SU-DHL-6 (cell line): Measurements from ENCODE around the gene TANC1.

Experiments used
- H2AFZ ChIP-seq: fragments of 200-600 bp; sonication (generic); 2 replicates; pipeline ENCODE4 v1.6.1; 2014; ENCODE audit warnings: low read depth, mild to moderate bottlenecking, moderate library complexity, mixed read lengths, antibody characterized with exemption, low read length; ENCODE audit not compliant: severe bottlenecking
- H3F3A ChIP-seq: fragments of 200-600 bp; shearing (Covaris generic); 2 replicates; pipeline ENCODE4 v1.6.0; 2016; ENCODE audit warnings: antibody characterized with exemption, mild to moderate bottlenecking; ENCODE audit not compliant: insufficient read depth
- H3K27ac ChIP-seq: fragments of 200-600 bp; sonication (generic); 2 replicates; pipeline ENCODE4 v1.5.1; 2016; ENCODE audit warnings: low read depth, mild to moderate bottlenecking, low read length, moderate library complexity, mixed read lengths
- H3K27me3 ChIP-seq: fragments of 200-600 bp; sonication (generic), shearing (Covaris generic); 2 replicates; pipeline ENCODE4 v1.6.0; 2014; ENCODE audit warnings: mild to moderate bottlenecking, low read length
- H3K36me3 ChIP-seq: fragments of 200-600 bp; sonication (generic); 2 replicates; pipeline ENCODE4 v1.6.1; 2014; ENCODE audit warnings: mild to moderate bottlenecking, low read length, mixed read lengths
- H3K4me2 ChIP-seq: fragments of 300-600, 200-600 bp; shearing (Covaris generic), sonication (generic); 2 replicates; pipeline ENCODE4 v1.6.0; 2014; ENCODE audit warnings: low read length, low read depth, mild to moderate bottlenecking; ENCODE audit not compliant: poor library complexity, severe bottlenecking
- H3K4me3 ChIP-seq: fragments of 200-600 bp; sonication (generic); 2 replicates; pipeline ENCODE4 v1.5.1; 2014; ENCODE audit warnings: antibody characterized with exemption, low read length, mild to moderate bottlenecking, mixed read lengths; ENCODE audit not compliant: insufficient read depth, poor library complexity, severe bottlenecking
- H3K79me2 ChIP-seq: fragments of 200-600 bp; sonication (generic); 2 replicates; pipeline ENCODE4 v1.6.1; 2014; ENCODE audit warnings: mild to moderate bottlenecking, low read length, moderate library complexity; ENCODE audit not compliant: insufficient read depth
- H3K9ac ChIP-seq: fragments of 200-600 bp; sonication (generic); 2 replicates; pipeline ENCODE4 v1.7.0; 2014; ENCODE audit warnings: mild to moderate bottlenecking, low read length
- H3K9me2 ChIP-seq: fragments of 200-600 bp; sonication (generic); replicated peaks from 2 replicates; pipeline ENCODE4 v1.6.1; 2014; ENCODE audit warnings: low read length; ENCODE audit not compliant: insufficient read depth
- H3K9me3 ChIP-seq: fragments of 200-600 bp; sonication (generic); 2 replicates; pipeline ENCODE4 v1.6.1; 2014; ENCODE audit warnings: low read length, mixed read lengths; ENCODE audit not compliant: insufficient read depth
- H4K20me1 ChIP-seq: fragments of 200-600 bp; sonication (generic); 2 replicates; pipeline ENCODE4 v1.6.1; 2014; ENCODE audit warnings: low read depth, mild to moderate bottlenecking, antibody characterized with exemption, low read length, moderate library complexity, mixed read lengths
- EZH2phosphoT487 ChIP-seq: fragments of 200-600 bp; sonication (generic), shearing (Covaris generic); conservative IDR thresholded peaks from 2 replicates; pipeline ENCODE4 v1.6.1; 2018; ENCODE audit warnings: mild to moderate bottlenecking, antibody characterized with exemption, low read length, moderate library complexity, mixed read lengths
- TF ChIP-seq, protein P1 (sequence below): fragments of 200-600 bp; sonication (generic); IDR thresholded peaks from one replicate; pipeline ENCODE4 v1.5.1; 2017; ENCODE audit warnings: antibody characterized with exemption, mild to moderate bottlenecking, low read length, moderate library complexity; ENCODE audit not compliant: insufficient read depth, poor library complexity, severe bottlenecking

TANC1 gene

DNA sequence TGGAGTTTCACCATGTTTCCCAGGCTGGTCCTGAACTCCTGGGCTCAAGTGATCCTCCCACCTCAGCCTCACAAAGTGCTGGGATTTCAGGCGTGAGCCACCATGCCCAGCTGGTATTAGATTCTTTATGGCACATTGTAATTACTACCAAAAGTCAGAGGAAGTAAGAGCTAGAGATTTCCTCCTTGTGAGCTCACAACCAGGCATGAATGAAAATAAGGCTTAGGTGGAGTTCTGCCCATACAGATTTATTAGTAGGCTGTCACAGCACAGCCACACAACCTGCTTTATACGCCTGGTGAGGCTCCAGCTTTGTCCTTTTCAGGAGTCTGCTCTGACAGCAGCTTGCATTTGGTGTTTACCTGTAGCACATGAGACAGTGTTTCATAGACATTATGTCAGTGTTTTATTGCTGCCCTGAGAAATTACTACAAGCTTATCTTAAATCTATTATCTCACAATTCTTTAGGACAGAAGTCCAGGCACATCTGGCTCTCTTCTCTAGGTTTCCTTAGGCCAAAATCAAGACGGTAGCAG is 156.6 kb downstream of the TANC1 start:
- Histone ChIP-seq H4K20me1 (no peaks in the 10 kb centered on the region), H3K9me2 (no peaks in the 10 kb centered on the region), H3K27ac (no peak overlapping the region), H3K9ac (no peak overlapping the region), H3K27me3 (no peaks in the 10 kb centered on the region), H3K4me2 (no peak overlapping the region), H3K36me3 (no peaks in the 10 kb centered on the region), H3K4me3 (no peak overlapping the region), H3K79me2 (no peaks in the 10 kb centered on the region), H3K9me3 (no peaks in the 10 kb centered on the region), H2AFZ (no peak overlapping the region), H3F3A (no peaks in the 10 kb centered on the region)
- TF ChIP-seq, protein P1, sequence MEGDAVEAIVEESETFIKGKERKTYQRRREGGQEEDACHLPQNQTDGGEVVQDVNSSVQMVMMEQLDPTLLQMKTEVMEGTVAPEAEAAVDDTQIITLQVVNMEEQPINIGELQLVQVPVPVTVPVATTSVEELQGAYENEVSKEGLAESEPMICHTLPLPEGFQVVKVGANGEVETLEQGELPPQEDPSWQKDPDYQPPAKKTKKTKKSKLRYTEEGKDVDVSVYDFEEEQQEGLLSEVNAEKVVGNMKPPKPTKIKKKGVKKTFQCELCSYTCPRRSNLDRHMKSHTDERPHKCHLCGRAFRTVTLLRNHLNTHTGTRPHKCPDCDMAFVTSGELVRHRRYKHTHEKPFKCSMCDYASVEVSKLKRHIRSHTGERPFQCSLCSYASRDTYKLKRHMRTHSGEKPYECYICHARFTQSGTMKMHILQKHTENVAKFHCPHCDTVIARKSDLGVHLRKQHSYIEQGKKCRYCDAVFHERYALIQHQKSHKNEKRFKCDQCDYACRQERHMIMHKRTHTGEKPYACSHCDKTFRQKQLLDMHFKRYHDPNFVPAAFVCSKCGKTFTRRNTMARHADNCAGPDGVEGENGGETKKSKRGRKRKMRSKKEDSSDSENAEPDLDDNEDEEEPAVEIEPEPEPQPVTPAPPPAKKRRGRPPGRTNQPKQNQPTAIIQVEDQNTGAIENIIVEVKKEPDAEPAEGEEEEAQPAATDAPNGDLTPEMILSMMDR: no peak
- TF ChIP-seq EZH2phosphoT487: no peak

- H3K9me2 ChIP-seq: no peaks in the 10 kb centered on the region
- H3K4me3 ChIP-seq: no peak overlapping the region
- no peaks in the 10 kb centered on the region for H3K27me3 ChIP-seq
- H3K27ac ChIP-seq: no peak overlapping the region
- no peak overlapping the region for H3K9ac ChIP-seq
- H3K4me2 ChIP-seq: no peak overlapping the region
- H4K20me1 ChIP-seq: no peaks in the 10 kb centered on the region
- no peaks in the 10 kb centered on the region for H3F3A ChIP-seq
- no peaks in the 10 kb centered on the region for H3K36me3 ChIP-seq
- no peaks in the 10 kb centered on the region for H3K79me2 ChIP-seq
- TF ChIP-seq EZH2phosphoT487: no peak
- TF ChIP-seq, protein P1: no peak
- no peaks in the 10 kb centered on the region for H3K9me3 ChIP-seq
- no peak overlapping the region for H2AFZ ChIP-seq
Measured at GRCh38 chr2:159125858-159126257, 157.4 kb downstream of the TANC1 start.

GRCh38 chr2:159126432-159127022 is 158.1 kb downstream of the TANC1 start:
- Histone ChIP-seq H3K4me2 (no peak overlapping the region), H3K9ac (no peak overlapping the region), H2AFZ (no peak overlapping the region), H3K27me3 (no peaks in the 10 kb centered on the region), H3F3A (no peaks in the 10 kb centered on the region), H3K79me2 (no peaks in the 10 kb centered on the region), H3K4me3 (no peak overlapping the region), H3K36me3 (no peaks in the 10 kb centered on the region), H3K9me3 (no peaks in the 10 kb centered on the region), H3K9me2 (no peaks in the 10 kb centered on the region), H3K27ac (no peak overlapping the region), H4K20me1 (no peaks in the 10 kb centered on the region)
- TF ChIP-seq, protein P1: no peak
- no peak for TF ChIP-seq EZH2phosphoT487
